Neural crest cell (in vitro differentiated cells): Measurements from ENCODE around the gene PTCH1. TPM values are rescaled to one million over a fixed set of nuclear protein-coding genes. Genes with fewer than 3 reads are reported as not detected.

Source experiments
- DNase-seq: peaks from one replicate; pipeline ENCODE4 v3.0.0; 2021; ENCODE audit warnings: low read depth, mixed read lengths, low spot score
- H3K27ac Mint-ChIP-seq: one replicate; pipeline ENCODE4 v1.8.0; 2021; ENCODE audit warnings: mild to moderate bottlenecking, mixed read lengths; ENCODE audit not compliant: unreplicated experiment
- H3K27me3 Mint-ChIP-seq: 2 replicates; pipeline ENCODE4 v1.8.0; 2021; ENCODE audit warnings: low read depth, mild to moderate bottlenecking, mixed read lengths
- H3K36me3 Mint-ChIP-seq: 2 replicates; pipeline ENCODE4 v1.8.0; 2021; ENCODE audit warnings: low read depth, mild to moderate bottlenecking, mixed read lengths
- H3K4me1 Mint-ChIP-seq: 2 replicates; pipeline ENCODE4 v1.8.0; 2021; ENCODE audit warnings: mixed read lengths
- H3K4me3 Mint-ChIP-seq: one replicate; pipeline ENCODE4 v1.8.0; 2021; ENCODE audit warnings: mild to moderate bottlenecking, mixed read lengths
- H3K9me3 Mint-ChIP-seq: 2 replicates; pipeline ENCODE4 v1.8.0; 2021; ENCODE audit warnings: mixed read lengths
- CTCF ChIP-seq: fragments of 200-600 bp; sonication (generic); conservative IDR thresholded peaks from 2 replicates; pipeline ENCODE4 v1.5.0; 2021; ENCODE audit warnings: antibody characterized with exemption, mild to moderate bottlenecking
- total RNA-seq: library from RNA; stranded (reverse); gene quantifications from 2 replicates; pipeline ENCODE4 v1.2.1, GENCODE V29; 2021

Gene PTCH1
- total RNA-seq, 1 donor from 2014 or later = 75.6 TPM

- peak overlapping the region; percentile 38 for H3K4me3 Mint-ChIP-seq
- no peak for DNase-seq
Observed at GRCh38 chr9:95499847-95500246, 16.9 kb downstream of the PTCH1 start.

DNA sequence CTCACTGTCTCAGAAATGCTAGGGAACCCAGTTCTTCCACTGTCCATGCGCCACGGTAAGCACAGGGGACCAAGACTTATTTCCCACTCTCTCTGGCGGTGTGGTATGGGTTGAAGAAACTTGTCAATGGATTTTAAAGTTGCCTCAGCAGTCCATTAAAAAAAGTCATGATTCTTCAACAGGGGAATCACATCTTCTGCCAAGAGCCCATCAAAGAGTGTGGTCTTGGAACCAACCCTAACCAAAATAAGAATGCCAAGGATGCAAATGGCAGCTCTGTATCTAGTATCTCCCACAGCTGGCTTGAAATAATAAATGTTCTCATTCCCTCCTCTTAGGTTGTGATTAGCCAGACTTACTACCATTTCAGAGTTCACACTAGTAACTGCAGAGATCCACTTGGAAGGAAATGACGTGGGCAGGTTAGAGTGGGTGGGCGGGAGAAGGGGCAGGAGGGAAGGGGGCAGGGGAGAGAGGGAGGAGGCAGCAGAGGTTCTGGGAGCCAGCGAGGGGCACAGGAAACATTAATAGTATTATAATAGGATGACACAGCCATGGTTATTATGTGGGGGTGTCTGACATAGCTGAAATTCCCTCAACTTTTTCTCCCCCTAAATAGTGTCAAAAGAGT, 17.6 kb downstream of the PTCH1 start:
- peak overlapping the region; percentile 38 for H3K4me3 Mint-ChIP-seq

More at GRCh38 chr9:95499847-95500246, 16.9 kb downstream of the PTCH1 start:
- Mint-ChIP-seq H3K36me3 (peaks cover 6% of the 10 kb centered on the region), H3K4me1 (peaks cover 87% of the 10 kb centered on the region), H3K9me3 (no peaks in the 10 kb centered on the region), H3K27ac (no peak overlapping the region), H3K27me3 (peaks cover 5% of the 10 kb centered on the region)
- TF ChIP-seq CTCF = no peak

GRCh38 chr9:95498641-95499040, 18.1 kb downstream of the PTCH1 start:
- no peak for TF ChIP-seq CTCF
- H3K27ac Mint-ChIP-seq = peak overlapping the region; percentile 38
- peak overlapping the region; percentile 5 for H3K4me3 Mint-ChIP-seq
- no peaks in the 10 kb centered on the region for H3K27me3 Mint-ChIP-seq
- H3K4me1 Mint-ChIP-seq = peaks cover 91% of the 10 kb centered on the region
- no peak for DNase-seq
- no peaks in the 10 kb centered on the region for H3K9me3 Mint-ChIP-seq
- H3K36me3 Mint-ChIP-seq = peaks cover 2% of the 10 kb centered on the region

More for the DNA sequence above, 17.6 kb downstream of the PTCH1 start:
- H3K27me3 Mint-ChIP-seq = peaks cover under 1% of the 10 kb centered on the region
- H3K27ac Mint-ChIP-seq = no peak overlapping the region
- peaks cover 88% of the 10 kb centered on the region for H3K4me1 Mint-ChIP-seq
- DNase-seq = no peak
- H3K9me3 Mint-ChIP-seq = no peaks in the 10 kb centered on the region
- no peak for TF ChIP-seq CTCF
- peaks cover 2% of the 10 kb centered on the region for H3K36me3 Mint-ChIP-seq

GRCh38 chr9:95497772-95498171, 19.0 kb downstream of the PTCH1 start:
- no peak for DNase-seq
- TF ChIP-seq CTCF = no peak
- Mint-ChIP-seq H3K9me3 (no peaks in the 10 kb centered on the region), H3K4me3 (peak overlapping the region; percentile 32), H3K27ac (no peak overlapping the region), H3K4me1 (peaks cover 92% of the 10 kb centered on the region), H3K27me3 (no peaks in the 10 kb centered on the region), H3K36me3 (peaks cover 2% of the 10 kb centered on the region)

- Mint-ChIP-seq H3K36me3 (peaks cover 2% of the 10 kb centered on the region), H3K9me3 (no peaks in the 10 kb centered on the region), H3K4me1 (peaks cover 93% of the 10 kb centered on the region), H3K27me3 (no peaks in the 10 kb centered on the region), H3K4me3 (peak overlapping the region; percentile 32), H3K27ac (peak overlapping the region; percentile 46)
- TF ChIP-seq CTCF = no peak
- no peak for DNase-seq
Observed at GRCh38 chr9:95496687-95497086, 20.1 kb downstream of the PTCH1 start.
